ENCODE results near the gene SRPK3.

SRPK3 gene

DNA sequence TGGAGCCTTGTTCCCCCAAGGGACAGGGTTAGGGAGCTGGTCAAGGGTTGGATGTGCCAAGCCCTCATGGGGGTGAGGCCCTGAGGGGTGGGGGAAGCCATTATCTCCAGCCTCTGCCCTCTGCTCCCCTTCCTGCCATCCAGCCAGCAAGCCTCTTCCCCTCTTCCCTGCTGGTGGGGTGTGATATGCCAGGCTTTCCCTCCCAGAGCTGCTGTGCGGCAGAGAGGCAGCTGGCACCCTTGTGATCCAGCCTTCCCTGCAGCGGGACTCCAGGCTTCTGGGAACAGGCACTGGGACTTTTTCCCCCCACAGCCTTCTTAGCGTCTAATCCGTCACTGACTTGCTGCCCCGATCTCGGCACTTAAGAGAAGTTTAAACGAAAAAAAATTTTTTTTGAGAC lies 19.9 kb downstream of the SRPK3 start:
- TF ChIP-seq, protein P1, sequence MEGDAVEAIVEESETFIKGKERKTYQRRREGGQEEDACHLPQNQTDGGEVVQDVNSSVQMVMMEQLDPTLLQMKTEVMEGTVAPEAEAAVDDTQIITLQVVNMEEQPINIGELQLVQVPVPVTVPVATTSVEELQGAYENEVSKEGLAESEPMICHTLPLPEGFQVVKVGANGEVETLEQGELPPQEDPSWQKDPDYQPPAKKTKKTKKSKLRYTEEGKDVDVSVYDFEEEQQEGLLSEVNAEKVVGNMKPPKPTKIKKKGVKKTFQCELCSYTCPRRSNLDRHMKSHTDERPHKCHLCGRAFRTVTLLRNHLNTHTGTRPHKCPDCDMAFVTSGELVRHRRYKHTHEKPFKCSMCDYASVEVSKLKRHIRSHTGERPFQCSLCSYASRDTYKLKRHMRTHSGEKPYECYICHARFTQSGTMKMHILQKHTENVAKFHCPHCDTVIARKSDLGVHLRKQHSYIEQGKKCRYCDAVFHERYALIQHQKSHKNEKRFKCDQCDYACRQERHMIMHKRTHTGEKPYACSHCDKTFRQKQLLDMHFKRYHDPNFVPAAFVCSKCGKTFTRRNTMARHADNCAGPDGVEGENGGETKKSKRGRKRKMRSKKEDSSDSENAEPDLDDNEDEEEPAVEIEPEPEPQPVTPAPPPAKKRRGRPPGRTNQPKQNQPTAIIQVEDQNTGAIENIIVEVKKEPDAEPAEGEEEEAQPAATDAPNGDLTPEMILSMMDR (conservative IDR thresholded peaks at IDR 0.05): no peak
- no peak overlapping the region for H3K27ac ChIP-seq

DNA sequence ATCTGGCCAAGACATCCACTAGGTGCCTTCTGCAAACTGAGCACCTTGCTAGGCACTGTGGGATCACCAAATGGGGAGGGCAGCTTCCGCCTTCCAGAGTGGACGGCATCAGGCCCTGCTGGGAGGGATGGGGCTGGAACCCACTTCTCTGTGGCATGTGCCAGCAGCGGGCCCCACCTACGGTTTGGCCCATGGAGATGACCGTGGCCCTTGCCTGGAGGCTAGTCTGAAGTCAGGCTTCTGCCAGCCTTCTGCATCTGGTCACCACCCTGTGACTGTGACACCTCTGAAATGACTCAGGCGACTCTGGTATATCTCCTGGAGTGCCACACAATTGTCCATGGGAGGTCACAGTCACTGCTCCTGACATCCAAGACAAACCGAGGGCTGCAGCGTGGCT lies 20.8 kb downstream of the SRPK3 start:
- no peak overlapping the region for H3K27ac ChIP-seq
- TF ChIP-seq, protein P1 (conservative IDR thresholded peaks at IDR 0.05): no peak

DNA sequence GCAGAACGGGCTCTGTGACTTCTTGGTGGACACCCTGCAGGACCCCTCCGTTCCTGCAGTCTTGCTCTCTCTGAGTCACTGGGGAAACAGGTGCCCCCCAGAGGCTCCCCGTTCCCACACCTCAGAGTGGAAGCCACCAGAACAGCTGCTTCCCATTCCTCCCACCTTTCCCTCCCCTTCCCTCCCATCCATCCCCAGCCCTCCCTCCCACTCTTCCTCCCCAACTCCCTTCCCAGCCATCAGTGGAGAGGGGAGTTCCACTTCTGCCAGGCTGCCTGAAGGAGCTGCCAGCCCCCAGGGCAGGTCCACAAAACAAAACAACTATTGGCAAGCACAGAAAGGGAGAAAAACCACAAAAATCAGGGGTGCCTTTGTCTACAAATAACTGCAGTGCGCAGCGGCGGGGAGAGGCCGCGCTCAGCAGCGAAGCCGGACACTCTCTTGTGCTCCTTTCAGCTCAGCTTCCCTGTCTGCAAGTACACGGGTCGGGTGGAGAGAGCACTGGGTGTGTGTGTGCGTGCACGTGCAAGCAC lies 21.7 kb downstream of the SRPK3 start:
- TF ChIP-seq, protein P1 (conservative IDR thresholded peaks at IDR 0.05): no peak
- H3K27ac ChIP-seq: no peak overlapping the region

DNA sequence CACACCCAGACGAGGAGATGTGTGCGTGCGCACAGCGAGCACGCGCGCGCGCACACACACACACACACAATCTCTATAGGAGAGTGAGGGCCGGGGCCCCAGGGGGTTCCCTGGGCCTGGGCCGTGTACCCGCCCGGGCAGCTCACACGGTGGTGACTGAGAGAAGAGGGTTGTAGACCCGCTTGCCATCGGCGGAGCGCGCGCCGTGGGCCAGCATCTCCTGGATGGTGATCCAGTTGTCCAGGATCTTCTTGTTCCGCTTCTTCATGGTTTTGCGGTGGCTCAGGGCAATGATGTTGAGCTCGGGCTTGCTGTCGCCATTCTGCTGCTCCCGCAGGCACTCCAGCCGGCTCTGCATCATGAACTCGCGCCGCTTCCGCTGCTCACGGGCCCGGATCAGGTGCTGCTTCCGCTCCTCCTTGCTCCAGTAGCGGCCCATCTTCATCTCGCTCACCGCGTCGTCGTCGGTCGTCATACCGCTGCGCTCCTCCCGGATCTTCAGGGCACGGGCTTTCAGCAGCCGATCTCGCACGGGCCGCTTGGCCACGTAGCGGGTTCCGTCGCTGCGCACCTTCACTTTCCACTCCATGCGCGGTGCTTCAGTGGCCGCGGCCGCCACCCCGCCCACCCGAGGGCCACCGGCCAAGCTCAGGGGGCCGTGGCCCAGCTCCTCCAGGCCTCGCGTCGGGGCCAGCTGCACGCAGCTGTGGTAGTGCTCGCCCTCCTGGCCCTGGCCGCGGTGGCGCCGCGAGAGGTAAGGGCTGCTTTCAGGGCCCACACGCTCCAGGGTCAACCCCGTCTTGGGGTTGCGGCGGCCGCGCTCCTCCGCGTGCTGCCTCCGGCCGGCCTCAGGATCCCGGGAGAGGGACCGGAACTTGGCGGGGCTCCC lies 22.6 kb downstream of the SRPK3 start:
- TF ChIP-seq, protein P1 (conservative IDR thresholded peaks at IDR 0.05): no peak
- no peak overlapping the region for H3K27ac ChIP-seq

DNA sequence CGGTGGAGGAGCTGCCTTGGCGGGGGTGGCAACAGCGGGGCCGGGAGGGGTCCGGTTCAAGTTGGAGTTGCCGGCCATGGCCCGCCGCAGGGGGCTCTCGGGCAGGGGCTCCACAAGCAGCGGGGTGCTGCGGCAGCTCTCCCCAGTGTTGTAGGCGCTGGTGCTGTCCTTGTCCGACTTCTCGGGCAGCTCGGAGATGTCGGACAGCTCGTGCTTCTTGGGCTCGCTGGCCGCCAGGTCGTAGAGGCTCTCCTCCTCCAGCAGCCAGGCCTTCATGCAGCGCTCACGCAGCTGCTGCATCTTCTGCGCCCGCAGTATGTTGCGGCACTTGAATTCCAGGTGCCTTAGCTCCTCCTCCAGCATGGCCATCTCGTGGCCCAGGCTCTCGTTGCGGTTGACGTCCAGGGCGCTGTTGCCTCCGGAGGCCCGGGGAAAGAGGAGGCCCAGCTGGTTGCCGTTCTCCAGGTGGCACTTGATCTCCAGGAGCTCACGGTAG lies 23.3 kb downstream of the SRPK3 start:
- no peak overlapping the region for H3K27ac ChIP-seq
- TF ChIP-seq, protein P1 (conservative IDR thresholded peaks at IDR 0.05): no peak

DNA sequence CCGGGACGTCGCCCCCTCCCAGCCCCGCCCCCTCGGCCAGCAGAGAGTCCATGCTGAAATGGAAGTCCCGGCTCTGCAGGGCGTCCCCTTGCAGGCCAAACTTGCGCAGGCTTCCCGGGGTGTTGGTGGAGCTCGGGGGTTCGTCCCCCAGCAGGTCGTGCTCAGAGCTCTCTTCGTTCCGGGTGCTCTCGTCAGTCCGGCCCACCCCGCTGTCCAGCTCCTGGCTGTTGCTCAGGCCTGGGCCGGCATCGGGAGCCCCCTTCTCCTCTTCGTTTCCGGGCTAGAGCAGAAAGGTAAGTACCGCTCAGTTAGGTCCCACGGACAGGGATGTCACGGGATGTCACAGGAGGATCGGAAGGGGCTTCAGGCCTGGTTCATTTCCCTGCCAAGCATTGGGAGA lies 23.8 kb downstream of the SRPK3 start:
- H3K27ac ChIP-seq: no peak overlapping the region
- TF ChIP-seq, protein P1 (conservative IDR thresholded peaks at IDR 0.05): no peak

DNA sequence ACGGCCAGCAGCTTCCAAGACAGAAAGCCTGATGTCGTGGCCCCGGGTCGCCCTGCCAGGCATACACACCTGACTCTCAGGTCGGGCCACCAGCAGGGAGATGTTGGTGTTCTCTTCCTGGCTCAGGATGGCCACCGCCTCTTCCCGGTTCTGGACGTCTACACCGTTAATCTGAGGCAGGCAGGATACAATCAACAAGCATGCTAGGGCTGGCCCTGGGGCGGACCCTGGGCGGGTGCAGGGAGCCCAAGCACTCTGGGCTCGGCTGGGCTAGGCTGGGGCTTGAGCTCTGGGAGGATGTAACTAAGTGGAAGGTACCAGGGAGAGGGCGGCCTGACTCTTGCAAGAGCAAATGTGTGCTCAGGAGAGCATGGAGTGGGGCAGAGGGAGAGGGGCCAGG lies 24.6 kb downstream of the SRPK3 start:
- TF ChIP-seq, protein P1 (conservative IDR thresholded peaks at IDR 0.05): no peak
- H3K27ac ChIP-seq: no peak overlapping the region

Measured in VCaP (cell line).